ENCODE measurements around the gene CD52. TPM values are rescaled to one million over a fixed set of nuclear protein-coding genes. Genes with fewer than 3 reads are reported as not detected.
A peak's percentile ranks its signal among the peaks of the same experiment; 100 is the strongest.
"Not testable (repeated sequence)": the region's sequence is repeated elsewhere in the genome, so short reads cannot be mapped to it uniquely, and the experiment has no call there.

Gene CD52
- total RNA-seq, 1 experiment from 2014 or later: 1.6 TPM

GRCh38 chr1:26307363-26307781 is 10.4 kb upstream of the CD52 start:
- no peaks in the 10 kb centered on the region; the same call in 1 of the 2 replicates for H3K36me3 ChIP-seq (ENCODE audit: control insufficient read depth, insufficient read depth, low read length)
- peak overlapping the region; percentile 38 to 65 for H3K4me3 ChIP-seq (ENCODE audit: low read depth in 2 of 2, low read length in 2 of 2)
- TF ChIP-seq CTCF (IDR thresholded peaks at IDR 0.05) (no peak), POLR2AphosphoS5 (IDR thresholded peaks at IDR 0.05; ENCODE audit: low read depth, low read length) (no peak), REST (IDR thresholded peaks at IDR 0.05; ENCODE audit: insufficient read depth in 1 of 2, low read depth in 2 of 2, low read length in 1 of 2) (no peak), TCF7L2 (IDR thresholded peaks at IDR 0.05; ENCODE audit: low read depth, low read length) (no peak), SIN3A (IDR thresholded peaks at IDR 0.05; ENCODE audit: borderline replicate concordance, insufficient read depth, low read depth, low read length) (no peak)
- intact Hi-C loops (cut with micrococcal nuclease; ENCODE audit: unreplicated experiment): no loop called here
- no peaks in the 10 kb centered on the region for H3K9me3 ChIP-seq (ENCODE audit: control insufficient read depth, insufficient read depth, low read depth, low read length)
- ChIA-PET CTCF (interaction anchor here (0.8 kb wide), 1 partner anchor 22 kb away, joined by 3 read pairs; no protein-coding TSS in a partner anchor), POLR2A (no interaction called here)
- peaks cover 17% of the 10 kb centered on the region for H3K4me1 ChIP-seq (ENCODE audit: control insufficient read depth, insufficient read depth, low read length)
- DNase-seq (ENCODE audit: low read depth, low spot score) (no peak), ATAC-seq (no peak)
- BruUV-seq (replicated peaks): no TSS peak
- in situ Hi-C loops (cut with HindIII; ENCODE audit: low pct_unique_long_range_greater_than_20kb, low sequenced_read_pairs): no loop called here
- H3K27ac ChIP-seq (ENCODE audit: low read length): peak overlapping the region; percentile 84
- no peaks in the 10 kb centered on the region for H3K27me3 ChIP-seq (ENCODE audit: control insufficient read depth, insufficient read depth, low read length)

- H3K4me1 ChIP-seq (ENCODE audit: control insufficient read depth, insufficient read depth, low read length): peaks cover 13% of the 10 kb centered on the region
- BruUV-seq (replicated peaks); H3K36me3 ChIP-seq (ENCODE audit: control insufficient read depth, insufficient read depth, low read length); H3K4me3 ChIP-seq (ENCODE audit: low read depth in 2 of 2, low read length in 2 of 2); DNase-seq (ENCODE audit: low read depth, low spot score); H3K27ac ChIP-seq (ENCODE audit: low read length); H3K27me3 ChIP-seq (ENCODE audit: control insufficient read depth, insufficient read depth, low read length); POLR2A ChIA-PET; intact Hi-C loops (cut with micrococcal nuclease; ENCODE audit: unreplicated experiment); in situ Hi-C loops (cut with HindIII; ENCODE audit: low pct_unique_long_range_greater_than_20kb, low sequenced_read_pairs); ATAC-seq; H3K9me3 ChIP-seq (ENCODE audit: control insufficient read depth, insufficient read depth, low read depth, low read length): not testable (repeated sequence)
- CTCF ChIA-PET: interaction anchor here (0.6 to 0.8 kb wide), 2 partner anchors 23 to 122 kb away, joined by 3 read pairs; no protein-coding TSS in a partner anchor
These were observed 9.5 kb upstream of the CD52 start for GRCh38 chr1:26307966-26308899.

- ChIA-PET POLR2A (no interaction called here), CTCF (interaction anchor here (0.6 kb wide), 1 partner anchor 18 kb away, joined by 4 read pairs; no protein-coding TSS in a partner anchor)
- intact Hi-C loops (cut with micrococcal nuclease; ENCODE audit: unreplicated experiment): no loop called here
- no peaks in the 10 kb centered on the region for H3K9me3 ChIP-seq (ENCODE audit: control insufficient read depth, insufficient read depth, low read depth, low read length)
- no peaks in the 10 kb centered on the region for H3K4me1 ChIP-seq (ENCODE audit: control insufficient read depth, insufficient read depth, low read length)
- no TSS peak for BruUV-seq (replicated peaks)
- TF ChIP-seq POLR2AphosphoS5 (IDR thresholded peaks at IDR 0.05; ENCODE audit: low read depth, low read length) (no peak), SIN3A (IDR thresholded peaks at IDR 0.05; ENCODE audit: borderline replicate concordance, insufficient read depth, low read depth, low read length) (no peak), CTCF (IDR thresholded peaks at IDR 0.05) (no peak), TCF7L2 (IDR thresholded peaks at IDR 0.05; ENCODE audit: low read depth, low read length) (no peak)
- no peak overlapping the region for H3K27ac ChIP-seq (ENCODE audit: low read length)
- H3K36me3 ChIP-seq (ENCODE audit: control insufficient read depth, insufficient read depth, low read length): no peaks in the 10 kb centered on the region
- no peak for DNase-seq (ENCODE audit: low read depth, low spot score)
- in situ Hi-C loops (cut with HindIII; ENCODE audit: low pct_unique_long_range_greater_than_20kb, low sequenced_read_pairs): no loop called here
- no peak overlapping the region for H3K4me3 ChIP-seq (ENCODE audit: low read depth in 2 of 2, low read length in 2 of 2)
- H3K27me3 ChIP-seq (ENCODE audit: control insufficient read depth, insufficient read depth, low read length): no peaks in the 10 kb centered on the region
- no peak for ATAC-seq
These were observed 3.3 kb upstream of the CD52 start for GRCh38 chr1:26314501-26314900.

Data from Panc1 (cell line).